NCI-H82 treated with DMSO at 0.1 percent for 48 hours (cell line): Measurements from ENCODE around the gene UQCC5.

Source experiments
- DNase-seq: peaks from one replicate; lab custom pipeline; 2025; ENCODE audit not compliant: unreplicated experiment; lab: John Stamatoyannopoulos, UW

The UQCC5 gene

DNA sequence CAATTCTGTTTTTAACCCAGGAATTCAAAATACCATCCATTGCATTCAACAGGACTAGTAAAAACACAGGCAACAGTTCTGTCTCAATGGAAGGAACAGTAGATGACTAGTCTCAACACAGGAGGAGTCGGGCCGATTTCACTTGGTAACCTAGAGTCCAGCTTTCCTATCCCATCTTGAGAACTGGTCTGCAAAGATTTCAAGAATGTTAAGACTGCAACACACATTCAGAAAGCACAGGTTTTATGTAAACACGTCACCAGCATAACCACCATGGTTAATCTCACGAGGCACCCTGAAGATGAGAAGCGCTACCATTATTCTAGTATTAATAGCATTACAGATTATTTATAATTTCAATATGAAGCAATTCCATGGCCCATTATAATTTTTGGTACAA is 22.0 kb downstream of the UQCC5 start:
- DNase-seq: no peak

DNA sequence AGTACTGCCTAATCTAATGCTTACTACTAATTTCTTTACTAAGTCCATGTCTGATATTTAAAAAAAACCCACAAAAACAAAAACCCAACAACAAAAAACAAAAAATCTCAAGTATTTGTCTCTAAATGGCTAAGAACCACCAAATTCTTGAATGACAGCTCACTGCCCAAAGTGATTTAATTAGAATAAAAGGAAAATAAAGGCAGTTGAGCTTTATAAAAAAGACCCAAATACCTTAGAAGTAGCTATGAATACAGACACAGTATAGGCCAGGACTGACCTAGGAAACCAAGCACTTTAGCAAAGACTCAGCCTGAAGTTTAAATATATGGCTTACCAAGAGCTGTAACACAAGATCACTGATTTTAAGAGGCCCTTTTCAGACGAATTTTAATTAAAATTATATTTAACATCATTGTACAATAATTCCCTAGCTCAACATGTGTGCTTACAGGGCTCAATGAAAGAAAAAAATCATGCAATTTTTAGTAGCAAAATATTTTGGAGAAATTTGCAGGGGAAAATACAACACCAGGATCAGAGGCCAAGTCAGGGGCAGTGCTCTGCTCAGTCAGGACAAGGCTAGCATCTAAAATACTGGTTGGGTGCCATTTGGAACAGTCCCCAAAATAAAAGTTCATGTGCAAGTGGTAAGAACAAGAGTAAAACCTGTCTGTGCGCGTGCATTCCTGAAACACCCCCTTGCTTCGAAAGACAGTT is 24.8 kb downstream of the UQCC5 start:
- no peak for DNase-seq

GRCh38 chr3:52563984-52564383 is 27.6 kb downstream of the UQCC5 start:
- DNase-seq: no peak

- DNase-seq: no peak
Observed at GRCh38 chr3:52568069-52568468, 31.7 kb downstream of the UQCC5 start.

GRCh38 chr3:52570076-52570475 is 33.7 kb downstream of the UQCC5 start:
- no peak for DNase-seq

DNA sequence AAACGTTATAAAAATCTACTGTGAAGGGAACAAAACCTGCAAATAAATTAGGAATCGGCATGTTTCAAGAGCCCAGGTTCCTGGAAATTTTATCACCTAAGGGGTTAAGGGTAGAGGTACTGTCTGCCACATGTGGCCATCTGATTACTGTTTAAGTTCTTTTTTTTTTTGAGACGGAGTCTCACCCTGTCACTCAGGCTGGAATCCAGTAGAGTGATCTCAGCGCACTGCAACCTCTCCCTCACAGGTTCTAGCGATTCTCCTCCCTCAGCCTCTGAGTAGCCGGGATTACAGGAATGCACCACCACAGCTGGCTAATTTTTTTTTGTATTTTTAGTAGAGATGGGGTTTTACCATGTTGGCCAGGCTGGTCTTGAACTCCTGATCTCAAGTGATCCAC is 35.8 kb downstream of the UQCC5 start:
- no peak for DNase-seq

DNA sequence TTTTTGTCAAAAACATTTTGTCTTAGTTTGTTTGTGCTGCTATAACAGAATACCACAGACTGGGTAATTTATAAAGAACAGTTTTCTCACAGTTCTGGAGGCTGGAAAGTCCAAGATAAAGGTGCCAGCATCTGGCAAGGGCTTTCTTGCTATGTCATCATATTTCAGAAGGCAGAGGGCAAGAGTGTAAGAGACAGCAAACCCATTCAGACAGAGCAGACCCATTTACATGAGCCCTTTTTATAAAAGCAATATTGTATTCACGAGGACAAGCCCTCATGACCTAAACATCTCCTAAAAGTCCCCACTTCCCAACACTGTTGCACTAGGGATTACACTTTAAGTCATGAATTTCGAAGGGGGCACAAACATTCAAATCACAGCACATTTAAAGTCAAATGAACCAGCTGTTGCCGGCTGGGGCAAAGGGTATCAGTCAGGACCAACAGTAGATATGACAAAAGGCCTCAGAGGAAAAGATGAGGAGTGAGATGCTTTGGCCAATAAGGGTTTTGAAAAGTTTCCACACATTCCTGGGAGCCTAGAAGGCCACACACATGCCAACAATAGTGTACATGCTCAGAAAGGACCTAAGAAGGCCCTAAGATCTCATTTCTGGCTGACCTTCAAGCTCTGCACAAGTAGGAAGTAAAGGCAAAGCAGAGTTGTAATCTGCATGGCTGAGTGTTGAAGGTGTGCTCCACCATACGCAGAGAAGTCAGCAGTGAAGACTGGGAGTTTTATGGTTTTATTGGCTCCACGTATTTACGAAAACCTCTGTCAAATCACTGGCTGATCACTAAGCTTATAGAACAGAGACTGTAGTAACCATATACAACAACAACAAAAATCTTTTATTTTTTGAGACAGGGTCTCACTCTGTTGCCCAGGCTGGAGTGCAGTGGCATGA is 37.9 kb downstream of the UQCC5 start:
- DNase-seq: no peak
